H7 (cell line): ENCODE measurements around the gene MMP10. TPM values are rescaled to one million over a fixed set of nuclear protein-coding genes. Genes with fewer than 3 reads are reported as not detected.

Experiments
- DNase-seq: peaks from one replicate; pipeline ENCODE4 v3.0.0; 2012
- H3K27me3 ChIP-seq: 2 replicates; pipeline ENCODE4 v1.6.0; 2011; ENCODE audit warnings: mild to moderate bottlenecking, low read length; ENCODE audit not compliant: control insufficient read depth, insufficient read depth
- H3K36me3 ChIP-seq: replicated peaks from 2 replicates; pipeline ENCODE4 v1.5.1; 2011; ENCODE audit warnings: low read length; ENCODE audit not compliant: control insufficient read depth, insufficient read depth
- H3K4me3 ChIP-seq: 2 replicates; pipeline ENCODE4 v1.5.1; 2011; ENCODE audit warnings: low read depth, mild to moderate bottlenecking, control low read depth, low read length, moderate library complexity; ENCODE audit not compliant: insufficient read depth
- total RNA-seq: library from RNA; depleted of rRNA; stranded (reverse); fragments of >200 nt; shearing (Covaris generic); gene quantifications from 2 replicates; pipeline ENCODE4 v1.2.3, GENCODE V29; 2014

Gene MMP10
- total RNA-seq, 1 experiment from 2014 or later = not detected

DNA sequence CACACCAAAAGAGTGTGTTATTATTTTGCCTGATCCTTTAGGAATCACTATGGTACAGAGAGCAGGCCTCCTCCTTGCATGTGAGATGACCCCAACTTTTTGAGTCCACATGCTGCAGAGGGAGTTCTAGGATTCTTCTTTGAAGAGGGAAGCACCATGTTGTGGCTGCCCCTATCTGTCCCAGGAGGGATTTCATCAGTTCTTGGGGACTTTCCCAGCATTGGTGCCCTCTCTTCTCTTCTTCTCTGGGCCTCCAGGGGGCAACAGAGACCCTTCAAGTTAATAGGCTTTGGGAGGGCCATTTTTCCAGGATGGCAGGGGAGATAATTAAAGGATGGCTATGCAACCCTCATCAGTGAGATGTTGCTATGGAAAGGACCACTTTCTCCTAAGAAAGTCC lies 14.0 kb upstream of the MMP10 start:
- H3K27me3 ChIP-seq = no peaks in the 10 kb centered on the region
- H3K36me3 ChIP-seq = no peaks in the 10 kb centered on the region
- H3K4me3 ChIP-seq = no peak overlapping the region
- DNase-seq = peak; percentile 41

DNA sequence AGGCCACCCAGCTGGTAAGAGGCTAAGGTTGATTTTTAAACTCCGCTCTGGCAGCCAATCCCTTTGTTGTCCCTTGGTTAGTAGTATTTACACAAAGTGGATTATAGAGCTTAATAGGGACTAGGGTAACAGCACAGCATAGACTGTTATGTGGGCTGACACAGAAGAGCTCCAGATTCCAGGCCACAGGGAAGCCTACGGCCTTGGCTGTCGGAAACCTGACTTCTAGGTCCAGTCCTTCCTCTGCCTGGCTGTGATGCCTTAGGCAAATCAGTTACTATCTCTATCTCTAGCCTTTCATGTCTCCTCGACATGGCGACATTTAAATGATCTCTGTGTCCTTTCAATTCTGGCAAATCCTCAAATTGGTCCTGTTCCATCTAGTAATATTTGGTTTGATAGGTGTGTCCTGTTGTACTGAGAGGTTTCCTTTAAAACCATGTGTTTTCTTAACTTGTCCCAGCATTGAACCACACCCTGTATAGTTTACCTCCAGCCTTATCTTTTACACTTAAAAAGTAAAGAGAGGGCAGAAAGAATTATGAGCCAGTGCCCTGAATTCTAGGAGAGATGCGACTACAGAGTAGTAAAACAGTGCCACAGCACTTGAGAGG lies 13.4 kb upstream of the MMP10 start:
- Histone ChIP-seq H3K4me3 (no peak overlapping the region), H3K27me3 (no peaks in the 10 kb centered on the region), H3K36me3 (no peaks in the 10 kb centered on the region)
- no peak for DNase-seq

DNA sequence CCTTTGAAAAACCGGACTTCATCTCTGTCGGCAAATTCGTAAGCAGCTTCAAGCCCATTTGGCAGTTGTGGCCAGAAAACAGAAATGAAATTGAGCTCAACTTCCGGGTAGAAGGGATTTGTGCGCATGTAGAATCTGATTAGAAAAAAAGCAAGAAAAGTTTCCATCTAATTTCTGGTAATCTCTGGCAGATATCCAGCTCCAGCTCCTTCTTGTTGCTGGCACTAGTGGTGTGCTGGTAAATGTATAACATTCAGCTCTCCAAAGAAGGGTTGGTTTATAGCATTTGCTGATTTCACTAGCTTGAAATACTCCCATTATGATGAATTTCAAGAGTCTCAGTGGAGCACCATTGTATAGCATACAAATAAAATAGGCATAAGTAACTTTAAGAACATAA lies 12.2 kb upstream of the MMP10 start:
- DNase-seq = no peak
- H3K4me3 ChIP-seq = no peak overlapping the region
- H3K27me3 ChIP-seq = no peaks in the 10 kb centered on the region
- no peaks in the 10 kb centered on the region for H3K36me3 ChIP-seq

DNA sequence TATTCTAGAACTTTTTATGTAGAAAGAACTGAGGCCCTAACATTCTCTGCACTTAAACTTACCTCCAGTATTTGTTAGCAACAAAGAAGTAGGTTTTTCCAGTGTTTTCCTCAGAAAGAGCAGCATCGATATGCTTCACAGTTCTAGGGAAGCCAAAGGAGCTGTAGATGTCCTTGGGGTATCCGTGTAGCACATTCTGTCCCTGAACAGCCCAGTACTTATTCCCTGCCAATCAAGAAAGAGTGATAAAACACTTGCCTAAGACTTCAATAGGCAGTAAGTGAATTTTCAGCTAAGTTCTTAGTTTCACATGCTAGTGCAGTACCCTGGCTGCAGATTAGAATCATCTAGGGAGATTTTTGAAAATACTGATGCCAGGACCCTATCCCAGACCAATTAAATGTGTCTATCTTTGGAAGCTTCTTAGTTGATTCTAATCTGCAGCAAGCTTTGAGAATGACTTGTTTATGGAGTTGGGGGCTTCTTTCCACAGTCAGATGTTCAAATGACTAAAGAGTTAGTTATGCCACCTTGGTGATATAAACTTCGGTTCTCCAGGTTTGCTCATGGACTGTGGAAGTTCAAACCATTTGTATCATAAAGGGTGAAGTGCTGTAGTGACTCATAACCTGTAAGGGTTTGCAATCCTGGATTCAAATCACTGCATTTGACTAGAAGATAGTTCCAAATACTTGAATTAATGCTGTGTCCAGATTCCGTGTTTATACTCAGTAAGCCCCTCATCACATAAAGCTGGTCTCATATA lies 11.0 kb upstream of the MMP10 start:
- Histone ChIP-seq H3K4me3 (no peak overlapping the region), H3K36me3 (no peaks in the 10 kb centered on the region), H3K27me3 (no peaks in the 10 kb centered on the region)
- no peak for DNase-seq

DNA sequence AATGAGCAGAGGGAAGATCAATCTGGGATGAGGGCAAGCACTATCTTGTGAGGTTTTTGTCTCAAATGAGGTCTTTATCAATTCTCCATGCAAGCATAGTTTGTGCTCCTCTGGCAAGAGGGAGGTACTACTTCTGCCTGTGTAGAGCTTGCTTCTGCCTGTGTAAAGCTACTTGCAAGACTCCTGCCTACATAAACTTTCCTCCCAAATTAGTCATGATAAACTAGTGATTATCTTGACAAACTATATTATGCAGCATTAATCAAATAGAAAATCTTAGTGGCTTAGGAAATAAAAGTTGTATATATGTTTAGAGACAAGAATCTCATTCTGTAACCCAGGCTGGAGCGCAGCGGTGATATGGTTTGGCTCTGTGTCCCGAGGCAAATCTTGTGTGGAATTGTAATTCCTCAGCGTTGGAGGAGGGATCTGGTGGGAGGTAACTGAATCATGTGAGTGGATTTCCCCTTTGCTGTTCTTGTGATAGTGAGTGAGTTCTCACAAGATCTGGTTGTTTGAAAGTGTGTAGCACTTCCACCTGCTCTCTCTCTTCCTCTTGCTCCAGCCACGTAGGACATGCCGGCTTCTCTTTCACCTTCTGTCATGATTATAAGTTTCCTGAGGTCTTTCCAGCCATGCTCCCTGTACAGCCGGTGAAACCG lies 8.0 kb upstream of the MMP10 start:
- DNase-seq = no peak
- H3K27me3 ChIP-seq = no peaks in the 10 kb centered on the region

DNA sequence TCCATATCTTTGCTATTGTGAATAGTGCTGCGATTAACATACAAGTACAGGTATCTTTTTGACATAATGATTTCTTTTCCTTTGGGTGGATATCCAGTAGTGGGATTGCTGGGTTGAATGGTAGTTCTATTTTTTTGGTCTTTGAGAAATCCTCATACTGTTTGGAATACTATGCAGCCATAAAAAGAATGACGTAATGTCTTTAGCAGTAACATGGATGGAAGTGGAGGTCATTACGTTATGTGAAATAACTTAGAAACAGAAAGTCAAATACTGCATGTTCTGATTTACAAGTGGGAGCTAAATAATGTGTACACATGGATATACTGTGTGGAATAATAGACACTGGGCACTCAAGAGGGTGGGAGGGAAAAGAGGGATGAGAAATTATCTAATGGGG lies 4.0 kb upstream of the MMP10 start:
- Histone ChIP-seq H3K4me3 (no peak overlapping the region), H3K36me3 (no peaks in the 10 kb centered on the region), H3K27me3 (no peaks in the 10 kb centered on the region)
- DNase-seq = no peak

More for the DNA sequence above, 8.0 kb upstream of the MMP10 start:
- Histone ChIP-seq H3K4me3 (no peak overlapping the region), H3K36me3 (no peaks in the 10 kb centered on the region)

DNA sequence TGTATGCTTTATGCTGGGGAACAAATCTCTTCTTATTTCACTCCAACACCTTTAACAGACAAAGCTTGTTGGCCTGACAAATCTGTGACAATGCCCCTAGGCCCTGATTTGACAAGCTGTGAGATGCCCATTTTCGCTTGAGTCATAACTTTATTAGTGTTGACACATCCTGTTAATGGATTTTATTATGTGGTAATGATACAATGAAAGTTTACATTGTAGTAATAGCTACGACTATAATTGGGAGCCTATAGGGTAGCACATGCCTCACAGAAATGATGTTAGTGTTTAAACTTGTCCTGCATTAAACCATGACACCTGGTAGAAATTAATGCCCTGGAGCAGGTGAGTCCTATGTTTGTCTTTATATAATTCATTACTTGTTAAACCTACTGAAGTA lies 3.3 kb upstream of the MMP10 start:
- Histone ChIP-seq H3K27me3 (no peaks in the 10 kb centered on the region), H3K36me3 (no peaks in the 10 kb centered on the region), H3K4me3 (no peak overlapping the region)
- no peak for DNase-seq

DNA sequence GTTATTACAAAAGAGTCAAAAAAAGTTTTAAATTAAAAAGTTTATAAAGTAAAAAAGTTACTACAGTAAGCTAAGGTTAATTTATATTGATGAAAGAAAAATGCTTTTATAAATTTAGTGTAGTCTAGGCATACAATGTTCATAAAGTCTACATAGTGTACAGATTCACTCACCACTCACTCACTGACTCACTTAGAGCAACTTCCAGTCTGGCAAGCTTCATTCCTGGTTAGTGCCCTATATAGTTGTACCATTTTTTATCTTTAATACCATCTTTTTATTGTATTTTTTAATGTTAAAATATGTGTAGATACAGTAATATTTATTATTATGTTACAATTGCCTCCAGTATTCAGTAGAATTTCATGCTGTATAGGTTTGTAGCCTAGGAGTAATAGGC lies 2.6 kb upstream of the MMP10 start:
- Histone ChIP-seq H3K36me3 (no peaks in the 10 kb centered on the region), H3K27me3 (no peaks in the 10 kb centered on the region), H3K4me3 (no peak overlapping the region)
- no peak for DNase-seq

DNA sequence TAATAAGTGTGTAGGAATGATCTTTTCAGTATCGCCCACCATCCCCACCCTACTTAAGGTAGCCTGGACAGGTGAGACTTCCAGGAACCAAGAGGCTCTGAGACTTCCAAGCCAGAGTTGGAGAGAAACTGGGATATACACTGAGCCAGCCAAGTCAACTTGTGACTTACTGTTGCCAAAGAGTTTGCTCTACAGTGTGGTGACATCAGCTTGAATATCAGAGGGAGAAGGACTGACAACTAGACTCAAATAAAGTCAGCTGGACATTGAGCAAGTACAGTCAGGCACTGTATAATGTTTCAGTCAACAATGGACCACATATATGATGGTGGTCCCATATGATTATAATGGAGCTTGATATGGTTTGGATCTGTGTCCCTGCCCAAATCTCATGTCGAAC lies 1.2 kb upstream of the MMP10 start:
- no peak for DNase-seq
- Histone ChIP-seq H3K27me3 (no peaks in the 10 kb centered on the region), H3K4me3 (no peak overlapping the region), H3K36me3 (no peaks in the 10 kb centered on the region)

DNA sequence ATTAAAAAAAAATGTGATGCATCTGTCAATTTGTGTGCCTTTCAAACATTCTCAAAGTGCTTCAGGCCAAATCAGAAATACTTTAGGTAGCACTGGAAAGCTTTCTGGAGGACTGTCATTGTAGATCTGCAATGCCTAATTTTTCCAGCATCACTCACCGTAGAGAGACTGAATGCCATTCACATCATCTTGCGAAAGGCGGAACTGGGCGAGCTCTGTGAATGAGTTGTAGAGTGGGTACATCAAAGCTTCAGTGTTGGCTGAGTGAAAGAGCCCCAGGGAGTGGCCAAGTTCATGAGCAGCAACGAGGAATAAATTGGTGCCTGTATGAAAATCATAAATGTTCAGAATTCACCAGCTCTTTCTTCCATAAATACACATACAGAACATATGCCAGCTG lies 4.0 kb downstream of the MMP10 start:
- DNase-seq = no peak
- H3K27me3 ChIP-seq = no peaks in the 10 kb centered on the region
- no peaks in the 10 kb centered on the region for H3K36me3 ChIP-seq
- H3K4me3 ChIP-seq = no peak overlapping the region

DNA sequence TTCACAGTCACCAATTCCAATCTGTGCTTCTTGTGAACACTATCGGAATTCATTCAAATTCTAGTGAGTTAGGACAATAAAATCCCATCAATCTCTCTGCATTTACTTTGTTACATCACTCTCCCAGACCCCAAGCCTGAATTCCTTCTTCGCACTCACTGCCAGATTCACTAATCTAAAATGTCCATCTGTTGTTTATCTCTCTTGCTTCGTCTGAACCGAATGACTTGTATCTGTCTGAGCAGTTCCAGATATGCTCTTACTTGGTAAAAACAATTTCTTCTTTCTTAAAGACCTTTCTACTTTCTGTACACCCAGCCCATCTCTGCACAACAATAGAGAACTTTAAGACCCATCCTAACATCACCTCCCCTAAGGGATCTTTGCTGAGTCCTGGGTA lies 7.0 kb downstream of the MMP10 start:
- no peaks in the 10 kb centered on the region for H3K27me3 ChIP-seq
- no peak overlapping the region for H3K4me3 ChIP-seq
- DNase-seq = no peak
- H3K36me3 ChIP-seq = no peaks in the 10 kb centered on the region

DNA sequence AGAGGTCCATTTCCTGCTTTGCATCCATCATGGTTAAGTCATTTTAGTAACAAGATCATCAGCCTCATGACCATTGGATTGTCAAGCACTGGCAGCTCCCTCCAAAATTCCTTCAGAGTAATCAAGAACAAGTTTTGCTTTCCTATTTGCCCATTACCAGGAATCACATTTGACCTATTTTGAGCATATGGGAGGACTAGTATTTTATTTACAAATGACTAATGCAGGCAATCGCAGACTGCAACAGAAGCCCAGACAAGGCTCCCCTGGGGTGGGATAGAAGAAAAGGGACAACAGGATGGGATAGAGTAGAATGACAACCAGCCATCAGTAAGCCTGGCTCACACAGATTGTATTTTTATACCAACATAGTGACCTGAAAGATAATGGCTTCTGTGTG lies 9.1 kb downstream of the MMP10 start:
- Histone ChIP-seq H3K4me3 (no peak overlapping the region), H3K27me3 (no peaks in the 10 kb centered on the region), H3K36me3 (no peaks in the 10 kb centered on the region)
- DNase-seq = peak; percentile 13

DNA sequence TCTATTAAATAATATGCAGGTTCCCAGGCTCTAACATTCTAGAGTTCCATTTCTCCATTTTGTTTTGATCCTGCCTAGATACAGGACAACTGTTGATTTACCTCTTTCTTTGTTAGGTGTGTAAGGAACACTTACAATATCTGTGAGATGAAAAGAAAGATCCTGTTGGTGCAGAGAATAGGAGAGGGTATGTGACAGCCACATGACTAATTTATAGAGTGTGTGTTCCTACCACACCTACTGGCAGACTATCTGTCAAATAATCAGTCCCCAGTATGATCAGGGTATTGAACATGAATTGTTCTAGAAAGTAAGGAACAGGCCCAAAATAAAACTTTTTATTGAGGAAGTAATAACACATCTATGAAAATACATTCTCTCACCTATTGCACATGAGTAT lies 10.2 kb downstream of the MMP10 start:
- no peaks in the 10 kb centered on the region for H3K27me3 ChIP-seq
- no peak for DNase-seq
- H3K4me3 ChIP-seq = no peak overlapping the region
- no peaks in the 10 kb centered on the region for H3K36me3 ChIP-seq

DNA sequence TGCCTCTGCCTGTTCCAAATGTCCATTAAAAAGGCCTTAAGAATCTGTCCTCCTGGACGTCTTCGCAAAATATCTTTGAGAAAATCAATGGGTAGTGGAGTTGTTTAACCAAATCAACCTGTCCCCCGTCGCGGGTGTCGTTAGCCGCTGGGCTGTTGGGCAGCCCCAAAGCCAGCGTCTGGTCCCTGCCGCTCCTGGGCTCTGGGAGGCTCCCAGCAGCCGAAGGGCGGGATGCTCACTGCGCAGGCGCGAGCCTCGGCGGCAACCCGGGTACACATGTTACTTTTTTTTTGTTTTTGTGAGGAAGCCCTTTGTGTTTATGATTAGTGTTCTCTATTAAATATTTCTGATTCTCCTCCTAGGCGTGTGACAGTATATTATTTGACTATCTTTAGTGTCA lies 12.6 kb downstream of the MMP10 start:
- Histone ChIP-seq H3K36me3 (no peaks in the 10 kb centered on the region), H3K4me3 (no peak overlapping the region), H3K27me3 (no peaks in the 10 kb centered on the region)
- DNase-seq = no peak

DNA sequence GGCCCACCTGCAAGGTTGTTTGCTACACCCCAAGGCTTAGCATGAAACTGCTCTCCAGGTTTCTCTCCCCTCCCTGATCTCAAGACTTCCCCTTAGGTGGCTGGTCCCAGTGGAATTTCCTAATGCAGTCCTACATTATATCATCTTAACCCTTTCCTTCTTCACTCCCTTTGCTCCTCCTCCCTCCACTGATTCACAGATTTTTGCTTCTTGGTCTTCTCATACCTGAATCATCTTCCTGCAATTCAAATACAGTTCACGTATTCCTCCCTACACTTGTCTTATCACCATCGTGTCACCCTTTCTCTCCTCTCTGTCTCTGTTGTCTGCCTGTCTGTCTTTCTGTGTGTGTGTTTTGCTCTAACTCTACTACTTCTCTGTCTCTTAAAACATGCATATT lies 17.0 kb downstream of the MMP10 start:
- Histone ChIP-seq H3K36me3 (no peaks in the 10 kb centered on the region), H3K4me3 (no peak overlapping the region), H3K27me3 (no peaks in the 10 kb centered on the region)
- DNase-seq = no peak
